Measurements from ENCODE around the gene ZNF500.

The ZNF500 gene

GRCh38 chr16:4777339-4778049 lies 10.5 kb upstream of the ZNF500 start:
- no peak for TF ChIP-seq ZFX (IDR thresholded peaks at IDR 0.05)
- TF ChIP-seq, protein P1, sequence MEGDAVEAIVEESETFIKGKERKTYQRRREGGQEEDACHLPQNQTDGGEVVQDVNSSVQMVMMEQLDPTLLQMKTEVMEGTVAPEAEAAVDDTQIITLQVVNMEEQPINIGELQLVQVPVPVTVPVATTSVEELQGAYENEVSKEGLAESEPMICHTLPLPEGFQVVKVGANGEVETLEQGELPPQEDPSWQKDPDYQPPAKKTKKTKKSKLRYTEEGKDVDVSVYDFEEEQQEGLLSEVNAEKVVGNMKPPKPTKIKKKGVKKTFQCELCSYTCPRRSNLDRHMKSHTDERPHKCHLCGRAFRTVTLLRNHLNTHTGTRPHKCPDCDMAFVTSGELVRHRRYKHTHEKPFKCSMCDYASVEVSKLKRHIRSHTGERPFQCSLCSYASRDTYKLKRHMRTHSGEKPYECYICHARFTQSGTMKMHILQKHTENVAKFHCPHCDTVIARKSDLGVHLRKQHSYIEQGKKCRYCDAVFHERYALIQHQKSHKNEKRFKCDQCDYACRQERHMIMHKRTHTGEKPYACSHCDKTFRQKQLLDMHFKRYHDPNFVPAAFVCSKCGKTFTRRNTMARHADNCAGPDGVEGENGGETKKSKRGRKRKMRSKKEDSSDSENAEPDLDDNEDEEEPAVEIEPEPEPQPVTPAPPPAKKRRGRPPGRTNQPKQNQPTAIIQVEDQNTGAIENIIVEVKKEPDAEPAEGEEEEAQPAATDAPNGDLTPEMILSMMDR (conservative IDR thresholded peaks at IDR 0.05): no peak
- no peak overlapping the region for H3K27ac ChIP-seq

GRCh38 chr16:4776141-4776705 lies 9.3 kb upstream of the ZNF500 start:
- no peak for TF ChIP-seq ZFX (IDR thresholded peaks at IDR 0.05)
- TF ChIP-seq, protein P1 (conservative IDR thresholded peaks at IDR 0.05): no peak
- no peak overlapping the region for H3K27ac ChIP-seq

GRCh38 chr16:4775005-4775404 lies 8.0 kb upstream of the ZNF500 start:
- TF ChIP-seq ZFX (IDR thresholded peaks at IDR 0.05): no peak
- TF ChIP-seq, protein P1 (conservative IDR thresholded peaks at IDR 0.05): no peak
- no peak overlapping the region for H3K27ac ChIP-seq

- no peak for TF ChIP-seq ZFX (IDR thresholded peaks at IDR 0.05)
- TF ChIP-seq, protein P1 (conservative IDR thresholded peaks at IDR 0.05): no peak
- H3K27ac ChIP-seq: no peak overlapping the region
These were observed 5.4 kb upstream of the ZNF500 start for GRCh38 chr16:4772351-4772750.

GRCh38 chr16:4771646-4772045 lies 4.7 kb upstream of the ZNF500 start:
- TF ChIP-seq, protein P1 (conservative IDR thresholded peaks at IDR 0.05): no peak
- H3K27ac ChIP-seq: no peak overlapping the region

DNA sequence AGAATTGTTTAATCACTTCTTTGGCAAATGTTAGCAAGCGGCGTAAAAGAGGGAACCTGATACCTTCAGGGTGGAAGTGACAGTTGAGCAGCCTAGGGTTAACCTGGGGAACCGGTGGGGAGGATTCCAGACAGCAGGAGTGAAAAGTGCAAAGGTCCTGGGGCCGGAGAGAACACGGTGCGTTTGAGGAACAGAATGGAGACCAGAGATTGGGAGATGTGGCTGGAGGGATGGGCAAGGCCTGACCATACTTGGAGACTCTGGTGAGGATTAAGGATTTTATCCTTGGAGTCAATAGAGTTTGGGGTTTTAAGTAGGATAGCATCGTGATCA lies 2.3 kb upstream of the ZNF500 start:
- TF ChIP-seq, protein P1 (conservative IDR thresholded peaks at IDR 0.05): no peak
- TF ChIP-seq ZFX (IDR thresholded peaks at IDR 0.05): no peak
- H3K27ac ChIP-seq: peak overlapping the region; percentile 74

DNA sequence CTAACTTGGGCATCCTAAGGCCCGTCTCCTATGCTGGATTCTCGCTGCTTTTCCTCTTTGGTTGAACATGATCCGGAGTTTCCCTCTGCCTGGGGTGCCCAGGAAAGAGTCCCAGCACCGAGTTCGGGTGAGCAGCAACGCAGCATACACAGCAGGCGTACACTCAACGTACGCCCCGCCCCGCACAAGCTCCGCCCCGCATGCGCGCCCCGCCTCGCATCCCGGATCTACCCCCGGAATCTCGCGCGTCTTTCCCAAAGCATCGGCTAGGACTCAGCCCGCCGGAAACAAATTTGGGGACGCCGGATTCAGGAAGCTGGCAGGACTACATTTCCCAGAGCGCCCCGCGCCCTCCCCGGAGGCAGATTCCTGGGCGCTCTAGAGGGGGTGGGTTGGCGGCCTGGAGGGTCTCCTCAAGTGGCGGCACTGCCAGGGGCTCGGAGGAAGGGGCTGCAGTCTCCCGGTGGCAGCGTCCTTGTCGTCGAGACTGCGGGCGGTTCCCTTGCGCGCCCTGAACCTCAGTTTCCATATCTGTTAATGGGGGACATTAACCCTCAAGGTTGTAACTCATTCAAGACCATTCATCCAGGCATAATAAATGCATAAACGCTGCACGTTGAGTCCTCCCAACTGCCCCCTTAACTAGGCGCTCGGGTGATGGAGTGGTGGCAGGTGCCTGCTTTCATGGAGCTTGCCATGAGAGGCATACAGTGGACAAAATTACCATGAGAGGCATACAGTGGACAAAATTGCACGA lies 1.8 kb upstream of the ZNF500 start:
- peak overlapping the region; percentile 74 for H3K27ac ChIP-seq
- TF ChIP-seq, protein P1 (conservative IDR thresholded peaks at IDR 0.05): no peak
- no peak for TF ChIP-seq ZFX (IDR thresholded peaks at IDR 0.05)
